Measurements from ENCODE around the gene SNAP25.
A peak's percentile ranks its signal among the peaks of the same experiment; 100 is the strongest.

The SNAP25 gene

DNA sequence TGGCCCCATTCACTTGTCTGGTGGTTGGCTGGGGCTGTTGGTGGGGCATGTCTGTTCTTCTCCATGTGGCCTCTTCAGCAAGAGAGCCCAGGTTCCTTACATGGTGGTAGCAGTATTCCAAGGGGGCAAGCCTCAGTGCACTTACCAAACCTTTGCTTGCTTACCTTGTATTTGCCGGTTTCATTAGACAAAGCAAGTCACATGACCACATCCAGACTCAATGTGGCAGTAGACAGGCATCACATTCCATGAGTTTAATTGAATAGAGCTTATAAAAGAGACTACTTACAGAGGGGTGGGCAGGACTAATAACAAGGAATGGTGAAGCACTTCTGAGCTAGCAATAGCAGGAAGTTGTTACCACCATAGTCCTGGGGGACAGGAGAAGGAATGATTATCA is 78.6 kb downstream of the SNAP25 start:
- H3K4me3 ChIP-seq, result no peak overlapping the region
- peak overlapping the region; percentile 70 for H3K27ac ChIP-seq
- DNase-seq (ENCODE audit: low read depth, low spot score), result no peak
- H3K9me3 ChIP-seq (ENCODE audit: low read depth, low read length), result no peaks in the 10 kb centered on the region
- H3K9ac ChIP-seq (ENCODE audit: insufficient read length), result no peak overlapping the region
- H3K36me3 ChIP-seq (ENCODE audit: insufficient read depth, low read length), result no peaks in the 10 kb centered on the region
- TF ChIP-seq EZH2 (IDR thresholded peaks at IDR 0.05) (no peak), POLR2AphosphoS5 (IDR thresholded peaks at IDR 0.05; ENCODE audit: borderline replicate concordance, low read depth, low read length) (no peak), FOXP2 (optimal IDR thresholded peaks at IDR 0.05; ENCODE audit: control extremely low read depth, extremely low read length, insufficient read depth) (no peak)

DNA sequence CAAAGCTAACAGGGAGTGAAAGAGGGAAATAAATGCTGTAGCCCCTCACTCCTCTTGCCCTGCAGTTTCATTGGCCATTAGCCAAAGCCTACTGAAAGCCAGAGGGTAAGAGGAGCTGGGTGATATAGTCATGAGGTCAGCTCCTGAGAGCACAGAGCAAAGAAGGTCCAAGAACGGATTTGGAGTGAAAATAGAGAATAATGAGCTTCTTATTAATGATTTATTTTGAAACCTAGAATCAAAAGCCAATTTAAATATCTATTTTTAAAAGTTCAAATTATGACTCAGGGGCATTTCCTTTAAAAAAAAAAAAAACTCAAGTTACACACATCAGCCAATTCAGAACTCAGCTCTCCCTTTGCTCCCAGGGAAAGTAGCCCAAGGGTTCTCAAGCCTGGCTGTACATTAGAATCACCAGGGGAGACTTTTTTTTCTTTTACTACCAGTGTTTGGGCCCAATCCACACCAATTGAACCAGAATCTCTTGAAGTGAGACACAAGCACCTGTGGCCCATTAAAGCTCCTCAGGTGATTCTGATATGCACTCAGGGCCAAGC is 79.1 kb downstream of the SNAP25 start:
- no peaks in the 10 kb centered on the region for H3K36me3 ChIP-seq (ENCODE audit: insufficient read depth, low read length)
- TF ChIP-seq POLR2AphosphoS5 (IDR thresholded peaks at IDR 0.05; ENCODE audit: borderline replicate concordance, low read depth, low read length), result no peak
- no peak for TF ChIP-seq FOXP2 (optimal IDR thresholded peaks at IDR 0.05; ENCODE audit: control extremely low read depth, extremely low read length, insufficient read depth)
- no peak for TF ChIP-seq EZH2 (IDR thresholded peaks at IDR 0.05)
- H3K27ac ChIP-seq, result peak overlapping the region; percentile 70
- DNase-seq (ENCODE audit: low read depth, low spot score), result no peak
- no peak overlapping the region for H3K4me3 ChIP-seq
- no peaks in the 10 kb centered on the region for H3K9me3 ChIP-seq (ENCODE audit: low read depth, low read length)
- H3K9ac ChIP-seq (ENCODE audit: insufficient read length), result no peak overlapping the region

DNA sequence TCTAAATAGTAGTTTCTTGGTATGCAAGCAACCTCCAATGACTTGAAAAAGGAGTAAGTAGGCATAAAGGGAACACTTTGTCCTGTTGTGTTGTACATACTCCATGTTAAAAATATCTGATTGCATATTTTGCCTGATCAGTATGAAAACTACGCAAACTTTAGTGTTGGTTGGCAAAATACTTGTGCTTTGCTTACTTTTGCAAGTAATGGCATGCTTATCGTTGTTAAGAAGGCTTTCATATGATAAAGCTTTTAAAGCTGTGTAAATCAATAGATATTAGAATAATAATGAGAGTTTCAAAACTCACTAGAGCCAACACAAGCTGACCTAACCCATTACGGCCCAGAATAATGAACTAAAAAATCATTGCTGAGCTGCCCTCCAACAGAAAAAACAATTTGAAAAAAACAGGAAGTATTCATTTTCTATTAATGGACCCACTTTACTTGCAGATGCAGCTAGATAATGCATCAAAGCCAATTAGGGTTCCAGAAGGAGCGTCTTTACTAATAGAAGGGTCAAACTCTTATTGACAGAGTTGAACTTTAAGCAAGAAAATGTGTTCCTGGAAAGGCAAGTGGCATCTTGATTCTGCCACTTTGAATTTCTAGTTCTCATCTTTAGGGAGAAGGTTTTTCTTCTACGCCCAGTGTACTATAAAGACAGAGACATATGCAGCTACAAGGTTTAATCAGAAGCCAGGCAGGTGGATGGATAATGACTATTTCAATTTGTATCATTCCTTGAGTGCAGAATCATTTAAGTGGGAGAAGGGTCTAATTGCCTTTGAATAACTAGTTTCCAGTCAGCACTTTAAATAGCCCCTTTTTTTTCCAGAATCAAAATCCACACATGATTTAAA is 82.2 kb downstream of the SNAP25 start:
- TF ChIP-seq FOXP2 (optimal IDR thresholded peaks at IDR 0.05; ENCODE audit: control extremely low read depth, extremely low read length, insufficient read depth) (no peak), POLR2AphosphoS5 (IDR thresholded peaks at IDR 0.05; ENCODE audit: borderline replicate concordance, low read depth, low read length) (no peak)
- Histone ChIP-seq H3K9me3 (ENCODE audit: low read depth, low read length) (no peaks in the 10 kb centered on the region), H3K27ac (no peak overlapping the region), H3K9ac (ENCODE audit: insufficient read length) (no peak overlapping the region), H3K36me3 (ENCODE audit: insufficient read depth, low read length) (no peaks in the 10 kb centered on the region), H3K4me3 (no peak overlapping the region)
- no peak for DNase-seq (ENCODE audit: low read depth, low spot score)

DNA sequence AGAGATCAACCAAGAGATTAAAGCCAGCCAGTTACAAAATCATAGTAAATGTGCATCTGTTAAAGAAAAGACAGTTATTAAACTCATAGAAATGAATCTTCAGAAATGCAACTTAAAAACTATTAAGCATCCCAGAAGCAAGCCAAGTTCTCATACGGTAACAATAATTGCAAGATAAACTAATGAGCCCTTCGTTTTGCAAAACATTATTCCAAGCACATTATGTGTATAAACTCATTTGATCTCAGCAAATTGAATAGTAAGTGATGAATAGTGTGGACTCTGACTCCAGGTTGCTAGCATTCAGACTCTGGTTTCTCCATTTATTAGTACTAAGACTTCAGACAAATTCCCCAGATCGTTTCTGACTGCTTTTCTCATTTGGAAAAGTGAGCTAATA is 85.2 kb downstream of the SNAP25 start:
- H3K9me3 ChIP-seq (ENCODE audit: low read depth, low read length), result no peaks in the 10 kb centered on the region
- no peak overlapping the region for H3K27ac ChIP-seq
- no peak overlapping the region for H3K9ac ChIP-seq (ENCODE audit: insufficient read length)
- TF ChIP-seq EZH2 (IDR thresholded peaks at IDR 0.05) (no peak), FOXP2 (optimal IDR thresholded peaks at IDR 0.05; ENCODE audit: control extremely low read depth, extremely low read length, insufficient read depth) (no peak), POLR2AphosphoS5 (IDR thresholded peaks at IDR 0.05; ENCODE audit: borderline replicate concordance, low read depth, low read length) (no peak)
- no peaks in the 10 kb centered on the region; the same call in 1 of the 2 replicates for H3K36me3 ChIP-seq (ENCODE audit: insufficient read depth, low read length)
- no peak for DNase-seq (ENCODE audit: low read depth, low spot score)
- H3K4me3 ChIP-seq, result no peak overlapping the region

DNA sequence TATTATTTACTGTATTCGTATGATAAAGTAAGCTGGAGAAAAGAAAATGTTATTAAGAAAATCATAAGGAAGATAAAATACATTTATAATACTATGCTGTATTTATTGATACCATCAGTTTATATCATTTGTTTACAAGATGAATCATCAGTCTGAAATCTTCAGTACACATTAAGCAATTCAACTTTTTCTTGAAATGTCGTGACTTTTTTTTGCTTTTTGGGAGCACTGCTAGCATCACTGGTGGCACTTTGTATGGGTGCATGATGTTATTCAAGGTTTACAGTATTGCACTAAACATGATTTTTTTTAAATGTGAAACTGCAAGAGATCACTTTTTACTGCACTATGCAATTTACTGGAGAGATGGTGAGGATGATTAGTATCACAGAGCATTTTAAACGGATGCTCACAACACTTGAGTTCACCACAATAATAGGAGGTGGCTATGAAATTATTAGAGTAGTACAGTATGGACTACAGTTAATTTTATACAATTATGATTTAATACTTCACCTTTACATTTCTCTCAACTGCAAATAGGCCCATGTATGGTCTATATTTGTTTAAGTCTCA is 85.9 kb downstream of the SNAP25 start:
- Histone ChIP-seq H3K27ac (no peak overlapping the region), H3K36me3 (ENCODE audit: insufficient read depth, low read length) (no peaks in the 10 kb centered on the region; the same call in 1 of the 2 replicates), H3K4me3 (no peak overlapping the region), H3K9me3 (ENCODE audit: low read depth, low read length) (no peaks in the 10 kb centered on the region), H3K9ac (ENCODE audit: insufficient read length) (no peak overlapping the region)
- TF ChIP-seq FOXP2 (optimal IDR thresholded peaks at IDR 0.05; ENCODE audit: control extremely low read depth, extremely low read length, insufficient read depth) (no peak), POLR2AphosphoS5 (IDR thresholded peaks at IDR 0.05; ENCODE audit: borderline replicate concordance, low read depth, low read length) (no peak), EZH2 (IDR thresholded peaks at IDR 0.05) (no peak)
- no peak for DNase-seq (ENCODE audit: low read depth, low spot score)

DNA sequence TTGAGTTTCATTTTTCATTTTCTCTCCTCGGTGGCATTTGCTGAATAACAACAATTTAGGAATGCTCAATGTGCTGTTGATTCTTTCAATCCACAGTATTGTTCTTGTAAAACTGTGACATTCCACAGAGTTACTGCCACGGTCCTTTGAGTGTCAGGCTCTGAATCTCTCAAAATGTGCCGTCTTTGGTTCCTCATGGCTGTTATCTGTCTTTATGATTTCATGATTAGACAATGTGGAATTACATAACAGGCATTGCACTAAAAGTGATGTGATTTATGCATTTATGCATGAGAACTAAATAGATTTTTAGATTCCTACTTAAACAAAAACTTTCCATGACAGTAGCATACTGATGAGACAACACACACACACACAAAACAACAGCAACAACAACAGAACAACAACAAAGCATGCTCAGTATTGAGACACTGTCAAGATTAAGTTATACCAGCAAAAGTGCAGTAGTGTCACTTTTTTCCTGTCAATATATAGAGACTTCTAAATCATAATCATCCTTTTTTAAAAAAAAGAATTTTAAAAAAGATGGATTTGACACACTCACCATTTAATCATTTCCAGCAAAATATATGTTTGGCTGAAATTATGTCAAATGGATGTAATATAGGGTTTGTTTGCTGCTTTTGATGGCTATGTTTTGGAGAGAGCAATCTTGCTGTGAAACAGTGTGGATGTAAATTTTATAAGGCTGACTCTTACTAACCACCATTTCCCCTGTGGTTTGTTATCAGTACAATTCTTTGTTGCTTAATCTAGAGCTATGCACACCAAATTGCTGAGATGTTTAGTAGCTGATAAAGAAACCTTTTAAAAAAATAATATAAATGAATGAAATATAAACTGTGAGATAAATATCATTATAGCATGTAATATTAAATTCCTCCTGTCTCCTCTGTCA is 88.1 kb downstream of the SNAP25 start:
- DNase-seq (ENCODE audit: low read depth, low spot score), result peak; percentile 84
- Histone ChIP-seq H3K27ac (peak overlapping the region; percentile 72), H3K9ac (ENCODE audit: insufficient read length) (no peak overlapping the region), H3K4me3 (peak overlapping the region; percentile 58), H3K36me3 (ENCODE audit: insufficient read depth, low read length) (no peaks in the 10 kb centered on the region; the same call in 1 of the 2 replicates), H3K9me3 (ENCODE audit: low read depth, low read length) (no peaks in the 10 kb centered on the region)
- peak; percentile 56 for TF ChIP-seq FOXP2 (optimal IDR thresholded peaks at IDR 0.05; ENCODE audit: control extremely low read depth, extremely low read length, insufficient read depth)
- TF ChIP-seq POLR2AphosphoS5 (IDR thresholded peaks at IDR 0.05; ENCODE audit: borderline replicate concordance, low read depth, low read length), result peak; percentile 46; the same call in 1 of the 2 replicates
- TF ChIP-seq EZH2 (IDR thresholded peaks at IDR 0.05), result no peak

DNA sequence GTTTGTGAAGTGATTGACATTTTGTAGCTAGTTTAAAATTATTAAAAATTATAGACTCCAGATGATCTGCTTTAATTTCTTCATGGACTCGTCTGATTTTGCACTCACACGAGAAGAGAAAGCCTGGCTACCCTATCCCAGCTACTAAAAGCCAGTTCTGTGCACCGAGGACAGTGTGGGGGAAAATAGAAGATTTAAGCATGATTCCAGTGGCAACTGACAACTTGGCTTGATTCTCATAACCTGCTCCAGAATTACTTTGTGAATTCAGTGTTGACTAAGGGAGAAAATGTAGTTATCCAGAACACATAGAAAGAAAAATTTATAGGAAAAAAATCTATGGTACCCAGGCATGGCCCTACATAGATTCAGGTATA is 88.7 kb downstream of the SNAP25 start:
- Histone ChIP-seq H3K4me3 (peak overlapping the region; percentile 48; the same call in 1 of the 2 replicates), H3K9ac (ENCODE audit: insufficient read length) (no peak overlapping the region), H3K27ac (peak overlapping the region; percentile 72; the same call in 1 of the 2 replicates), H3K36me3 (ENCODE audit: insufficient read depth, low read length) (no peaks in the 10 kb centered on the region; the same call in 1 of the 2 replicates), H3K9me3 (ENCODE audit: low read depth, low read length) (no peaks in the 10 kb centered on the region)
- no peak for TF ChIP-seq POLR2AphosphoS5 (IDR thresholded peaks at IDR 0.05; ENCODE audit: borderline replicate concordance, low read depth, low read length)
- TF ChIP-seq FOXP2 (optimal IDR thresholded peaks at IDR 0.05; ENCODE audit: control extremely low read depth, extremely low read length, insufficient read depth), result no peak
- TF ChIP-seq EZH2 (IDR thresholded peaks at IDR 0.05), result no peak
- no peak for DNase-seq (ENCODE audit: low read depth, low spot score)

All from SK-N-MC (cell line).